NCI-H2196 (cell line): Measurements from ENCODE around the gene EYS.
"Not testable (repeated sequence)": the region's sequence is repeated elsewhere in the genome, so short reads cannot be mapped to it uniquely, and the experiment has no call there.

Experiments
- DNase-seq: peaks from one replicate; lab custom pipeline; 2025; ENCODE audit not compliant: unreplicated experiment; lab: John Stamatoyannopoulos, UW

Gene EYS

GRCh38 chr6:64505312-64505711, 1201.7 kb downstream of the EYS start:
- DNase-seq, result no peak

- DNase-seq, result no peak
Observed at GRCh38 chr6:64504503-64504902, 1202.5 kb downstream of the EYS start.

GRCh38 chr6:64502801-64503200, 1204.2 kb downstream of the EYS start:
- no peak for DNase-seq

- no peak for DNase-seq
Observed at GRCh38 chr6:64497634-64498033, 1209.4 kb downstream of the EYS start.

- no peak for DNase-seq
Observed at GRCh38 chr6:64489763-64490162, 1217.3 kb downstream of the EYS start.

- no peak for DNase-seq
Observed at GRCh38 chr6:64486578-64487351, 1220.3 kb downstream of the EYS start.

- no peak for DNase-seq
Observed at GRCh38 chr6:64483956-64484499, 1223.0 kb downstream of the EYS start.

- no peak for DNase-seq
Observed at GRCh38 chr6:64482631-64483030, 1224.4 kb downstream of the EYS start.

GRCh38 chr6:64479134-64479533, 1227.9 kb downstream of the EYS start:
- DNase-seq, result no peak

GRCh38 chr6:64477391-64477790, 1229.6 kb downstream of the EYS start:
- DNase-seq, result no peak

GRCh38 chr6:64476935-64477334, 1230.1 kb downstream of the EYS start:
- DNase-seq, result no peak

- DNase-seq, result not testable (repeated sequence)
Observed at GRCh38 chr6:64469405-64469804, 1237.6 kb downstream of the EYS start.

GRCh38 chr6:64467656-64468055, 1239.4 kb downstream of the EYS start:
- DNase-seq, result no peak

GRCh38 chr6:64459411-64459944, 1247.5 kb downstream of the EYS start:
- DNase-seq, result no peak

- DNase-seq, result not testable (repeated sequence)
Observed at GRCh38 chr6:64448101-64448500, 1258.9 kb downstream of the EYS start.

GRCh38 chr6:64445038-64445437, 1262.0 kb downstream of the EYS start:
- no peak for DNase-seq

- no peak for DNase-seq
Observed at GRCh38 chr6:64439274-64439673, 1267.8 kb downstream of the EYS start.

GRCh38 chr6:64437996-64438395, 1269.0 kb downstream of the EYS start:
- no peak for DNase-seq

GRCh38 chr6:64429926-64430325, 1277.1 kb downstream of the EYS start:
- no peak for DNase-seq

GRCh38 chr6:64428186-64428585, 1278.8 kb downstream of the EYS start:
- no peak for DNase-seq

- DNase-seq, result no peak
Observed at GRCh38 chr6:64415926-64416325, 1291.1 kb downstream of the EYS start.

GRCh38 chr6:64411226-64411625, 1295.8 kb downstream of the EYS start:
- DNase-seq, result no peak

GRCh38 chr6:64409948-64410347, 1297.1 kb downstream of the EYS start:
- no peak for DNase-seq
